Epithelial cell of prostate (primary cell): ENCODE data around the gene KIRREL2.
"Not testable (repeated sequence)": the region's sequence is repeated elsewhere in the genome, so short reads cannot be mapped to it uniquely, and the experiment has no call there.

Experiments used
- DNase-seq: peaks from one replicate; pipeline ENCODE4 v3.0.0-alpha.2; 2011; ENCODE audit warnings: low read depth, low spot score
- H3K27ac ChIP-seq: fragments of 450-650 bp; 2 replicates; pipeline ENCODE4 v1.5.1; 2017; ENCODE audit warnings: mild to moderate bottlenecking

Gene KIRREL2

DNA sequence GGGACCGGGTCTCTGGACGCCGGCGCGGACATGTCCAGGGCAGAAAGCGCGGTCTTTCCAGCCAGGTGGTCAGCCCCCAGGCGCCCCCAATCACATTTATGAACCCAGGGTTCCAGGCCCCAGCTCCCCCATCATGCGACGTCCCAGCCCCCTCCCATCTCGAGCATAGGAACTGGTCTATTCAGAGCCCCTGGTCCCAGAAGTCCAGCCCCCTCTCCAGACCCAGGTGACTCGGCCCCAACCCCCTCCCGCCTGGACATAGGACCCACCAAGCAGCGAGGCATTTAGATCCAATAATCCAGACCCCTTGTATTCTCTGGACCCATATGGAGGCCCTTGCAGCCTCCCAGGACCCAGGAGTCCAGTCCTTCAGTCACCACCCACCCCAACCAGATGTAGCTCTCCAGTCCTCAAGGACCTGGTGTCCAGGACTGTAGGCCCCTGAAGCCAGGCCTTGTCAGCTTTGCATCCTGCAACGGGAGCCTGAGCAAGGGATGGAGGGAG is 12.2 kb downstream of the KIRREL2 start:
- no peak for DNase-seq
- no peak overlapping the region for H3K27ac ChIP-seq

DNA sequence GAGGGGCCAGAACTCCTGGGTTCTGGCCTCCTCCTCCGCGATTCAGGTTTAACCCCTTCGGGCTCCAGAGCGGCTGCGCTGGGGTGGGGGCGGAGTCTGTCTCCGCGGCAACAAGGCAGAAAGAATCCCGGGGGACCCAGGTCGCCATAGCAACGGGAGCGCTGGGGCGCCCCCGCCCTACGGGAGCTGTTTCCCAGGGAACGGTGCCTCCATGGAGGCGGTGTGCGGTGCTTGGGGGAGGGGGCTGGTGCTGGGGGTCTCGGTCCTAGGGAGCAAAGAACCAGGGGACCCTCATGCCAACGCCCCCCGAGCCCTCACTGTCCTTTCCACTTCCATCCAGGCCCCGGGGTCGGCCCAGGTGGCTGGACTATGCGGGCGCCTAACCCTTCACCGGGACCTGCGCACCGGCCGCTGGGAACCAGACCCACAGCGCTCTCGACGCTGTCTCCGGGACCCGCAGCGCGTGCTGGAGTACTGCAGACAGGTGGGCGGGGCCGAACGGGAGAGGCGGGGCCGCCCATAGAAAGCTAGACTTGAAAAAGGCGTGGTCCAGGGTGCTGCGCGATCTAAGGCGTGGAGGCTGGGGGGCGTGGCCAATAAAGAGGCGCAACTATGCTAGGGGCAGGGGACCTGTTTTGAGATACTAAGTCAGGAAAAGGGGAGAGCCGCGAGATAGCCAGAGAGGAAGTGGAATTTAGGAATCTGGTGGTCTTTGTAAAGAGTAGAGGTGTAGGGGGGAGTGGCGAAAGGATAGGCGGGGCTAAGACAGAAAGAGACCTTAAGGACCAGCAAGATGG is 12.8 kb downstream of the KIRREL2 start:
- H3K27ac ChIP-seq, result no peak overlapping the region
- DNase-seq, result peak; percentile 20

DNA sequence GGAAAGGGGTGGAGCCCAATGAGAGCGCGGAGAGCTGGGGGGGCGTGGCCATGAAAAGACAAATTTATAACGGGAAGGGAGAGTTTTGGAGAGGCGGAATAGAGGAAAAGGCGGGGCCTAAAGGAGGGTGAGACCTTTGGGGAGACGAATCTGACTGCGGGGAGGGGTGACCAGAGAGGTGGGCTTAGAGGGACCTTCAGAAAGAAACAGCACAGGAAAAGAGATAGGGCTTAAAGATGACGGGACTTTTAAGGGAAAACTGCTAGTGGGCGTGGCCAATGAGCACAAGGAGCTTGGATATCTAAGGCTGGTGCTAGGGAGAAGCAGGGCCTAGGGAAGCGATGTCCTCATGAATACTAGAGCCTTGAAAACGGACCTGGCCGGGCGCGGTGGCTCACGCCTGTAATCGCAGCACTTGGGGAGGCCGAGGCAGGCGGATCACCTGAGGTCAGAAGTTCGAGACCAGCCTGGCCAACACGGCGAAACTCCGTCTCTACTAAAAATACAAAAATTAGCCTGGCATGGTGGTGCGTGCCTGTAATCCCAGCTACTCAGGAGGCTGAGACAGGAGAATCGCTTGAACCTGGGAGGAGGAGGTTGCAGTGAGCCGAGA is 13.5 kb downstream of the KIRREL2 start:
- not testable (repeated sequence) for H3K27ac ChIP-seq, DNase-seq

DNA sequence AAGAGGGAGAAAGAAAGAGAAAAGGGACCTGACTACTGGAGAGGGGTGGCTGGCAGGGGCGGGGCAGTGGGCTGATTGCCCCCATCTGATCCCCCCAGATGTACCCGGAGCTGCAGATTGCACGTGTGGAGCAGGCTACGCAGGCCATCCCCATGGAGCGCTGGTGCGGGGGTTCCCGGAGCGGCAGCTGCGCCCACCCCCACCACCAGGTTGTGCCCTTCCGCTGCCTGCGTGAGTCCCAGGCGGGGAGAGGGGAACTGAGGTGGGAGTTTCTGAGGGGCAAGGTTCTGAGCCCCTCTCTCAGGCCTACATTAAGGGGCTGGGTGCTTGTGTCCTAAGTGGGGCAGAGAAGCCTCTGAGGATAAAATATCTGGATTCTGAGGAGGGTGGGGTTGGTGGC is 14.1 kb downstream of the KIRREL2 start:
- H3K27ac ChIP-seq, result no peak overlapping the region
- no peak for DNase-seq

DNA sequence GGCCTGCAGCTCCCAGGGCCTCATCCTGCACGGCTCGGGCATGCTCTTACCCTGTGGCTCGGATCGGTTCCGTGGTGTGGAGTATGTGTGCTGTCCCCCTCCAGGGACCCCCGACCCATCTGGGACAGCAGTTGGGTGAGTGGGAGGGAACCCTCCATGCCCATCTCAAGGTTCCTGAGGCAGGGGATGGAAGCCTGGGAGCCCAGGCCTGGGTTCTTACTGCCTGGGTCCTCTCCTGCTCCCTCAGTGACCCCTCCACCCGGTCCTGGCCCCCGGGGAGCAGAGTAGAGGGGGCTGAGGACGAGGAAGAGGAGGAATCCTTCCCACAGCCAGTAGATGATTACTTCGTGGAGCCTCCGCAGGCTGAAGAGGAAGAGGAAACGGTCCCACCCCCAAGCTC is 14.9 kb downstream of the KIRREL2 start:
- H3K27ac ChIP-seq, result no peak overlapping the region
- no peak for DNase-seq

DNA sequence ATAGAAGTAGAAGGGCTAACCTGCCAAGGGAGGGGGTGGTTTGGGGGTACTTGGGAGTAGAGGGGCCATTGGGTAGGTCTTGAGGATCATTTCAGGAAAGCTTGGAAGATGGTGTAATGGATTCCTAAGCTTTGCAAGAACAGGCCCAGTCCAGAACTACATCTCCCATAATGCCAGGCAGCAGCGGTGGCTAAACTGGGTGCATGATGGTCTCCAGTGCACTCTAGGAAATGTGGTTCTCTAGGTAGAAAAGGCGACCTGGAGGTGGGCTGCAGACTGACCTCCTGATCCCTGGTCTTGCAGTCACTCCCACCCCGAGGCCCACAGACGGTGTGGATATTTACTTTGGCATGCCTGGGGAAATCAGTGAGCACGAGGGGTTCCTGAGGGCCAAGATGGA is 15.5 kb downstream of the KIRREL2 start:
- H3K27ac ChIP-seq, result no peak overlapping the region

DNA sequence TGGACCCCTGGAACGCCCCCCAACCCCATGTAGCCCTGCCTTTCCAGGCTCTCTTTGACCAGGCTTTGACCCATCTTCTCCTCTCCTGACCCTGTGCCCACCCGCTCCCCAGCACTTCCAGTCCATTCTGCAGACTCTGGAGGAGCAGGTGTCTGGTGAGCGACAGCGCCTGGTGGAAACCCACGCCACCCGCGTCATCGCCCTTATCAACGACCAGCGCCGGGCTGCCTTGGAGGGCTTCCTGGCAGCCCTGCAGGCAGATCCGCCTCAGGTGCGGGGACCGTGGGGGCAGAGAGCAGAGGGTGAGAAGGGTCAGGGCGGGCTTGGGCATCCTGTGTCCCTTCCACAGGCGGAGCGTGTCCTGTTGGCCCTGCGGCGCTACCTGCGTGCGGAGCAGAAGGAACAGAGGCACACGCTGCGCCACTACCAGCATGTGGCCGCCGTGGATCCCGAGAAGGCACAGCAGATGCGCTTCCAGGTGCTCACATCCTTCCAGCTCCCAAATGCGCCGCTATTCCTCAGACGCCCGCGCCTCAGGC is 17.8 kb downstream of the KIRREL2 start:
- no peak for DNase-seq
- H3K27ac ChIP-seq, result no peak overlapping the region

More for the DNA sequence above, 15.5 kb downstream of the KIRREL2 start:
- no peak for DNase-seq

DNA sequence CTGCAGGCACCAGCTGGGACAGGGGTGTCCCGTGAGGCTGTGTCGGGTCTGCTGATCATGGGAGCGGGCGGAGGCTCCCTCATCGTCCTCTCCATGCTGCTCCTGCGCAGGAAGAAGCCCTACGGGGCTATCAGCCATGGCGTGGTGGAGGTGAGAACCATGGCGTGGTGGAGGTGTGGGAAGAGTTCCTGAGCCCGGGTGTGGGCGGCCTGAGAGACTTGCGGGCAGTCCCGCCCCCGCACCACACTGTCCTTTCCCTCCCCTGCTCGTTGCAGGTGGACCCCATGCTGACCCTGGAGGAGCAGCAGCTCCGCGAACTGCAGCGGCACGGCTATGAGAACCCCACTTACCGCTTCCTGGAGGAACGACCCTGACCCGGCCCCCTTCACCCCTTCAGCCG is 22.4 kb downstream of the KIRREL2 start:
- no peak for DNase-seq
- H3K27ac ChIP-seq, result no peak overlapping the region

DNA sequence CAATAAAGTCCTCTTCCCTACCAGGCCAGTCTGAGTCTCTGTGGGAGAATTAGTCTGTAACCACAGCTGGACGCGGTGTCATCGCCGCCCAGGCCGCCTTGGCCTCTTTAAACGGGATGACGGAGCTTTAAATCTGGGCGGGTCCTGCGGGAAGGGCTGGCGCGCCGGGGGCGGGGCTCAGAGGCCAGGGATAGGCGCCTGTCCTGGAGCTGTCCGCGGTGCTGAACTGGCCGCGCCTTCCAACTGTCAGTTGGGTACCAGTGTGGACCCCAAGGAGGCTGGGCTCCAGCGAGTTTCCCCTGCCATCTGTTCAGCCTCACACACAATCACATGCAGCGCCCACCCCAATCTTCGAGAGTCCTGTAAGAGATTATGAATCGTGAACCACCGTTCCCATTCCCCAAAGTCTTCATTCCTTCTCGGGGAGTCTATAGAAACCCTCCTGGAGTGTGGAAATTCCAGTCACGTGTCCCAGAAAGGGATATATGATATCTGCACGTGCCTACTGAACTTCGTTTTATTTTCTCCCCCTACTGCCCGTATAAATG is 23.1 kb downstream of the KIRREL2 start:
- H3K27ac ChIP-seq, result no peak overlapping the region
- peak; percentile 59 for DNase-seq

DNA sequence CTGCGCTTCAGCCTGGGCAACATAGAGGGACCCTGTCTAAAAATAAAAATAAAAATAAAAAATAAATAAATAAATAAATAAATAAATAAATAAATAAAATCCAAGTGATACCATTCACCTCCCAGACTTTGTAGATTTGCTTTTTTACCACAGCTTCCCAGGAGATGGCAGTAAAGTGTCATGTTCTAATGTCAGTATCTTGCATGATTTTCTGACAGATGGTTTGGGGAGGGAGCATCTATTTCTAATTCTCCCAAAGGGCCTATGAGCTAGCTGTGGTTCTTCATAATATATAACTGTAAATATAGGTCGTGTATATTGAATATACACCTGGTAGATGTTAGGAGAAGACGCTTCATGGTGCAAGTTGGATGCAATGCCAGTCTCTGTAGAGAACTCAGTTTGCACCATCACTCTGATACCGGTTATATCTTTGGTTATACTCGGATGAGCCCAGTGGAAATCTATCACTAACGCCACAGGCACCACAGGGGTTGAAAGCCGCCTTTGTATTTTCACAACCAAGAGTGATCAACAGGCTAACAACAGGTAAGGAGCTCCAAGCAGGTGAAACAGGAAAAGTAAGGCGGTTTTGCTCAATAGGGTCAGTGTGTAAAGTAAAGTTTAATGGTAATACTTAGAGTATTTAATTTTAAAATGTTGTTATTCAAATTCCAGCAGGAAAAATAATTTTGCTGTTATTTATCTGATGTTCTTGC is 25.6 kb downstream of the KIRREL2 start:
- DNase-seq, result peak; percentile 27
- no peak overlapping the region for H3K27ac ChIP-seq

DNA sequence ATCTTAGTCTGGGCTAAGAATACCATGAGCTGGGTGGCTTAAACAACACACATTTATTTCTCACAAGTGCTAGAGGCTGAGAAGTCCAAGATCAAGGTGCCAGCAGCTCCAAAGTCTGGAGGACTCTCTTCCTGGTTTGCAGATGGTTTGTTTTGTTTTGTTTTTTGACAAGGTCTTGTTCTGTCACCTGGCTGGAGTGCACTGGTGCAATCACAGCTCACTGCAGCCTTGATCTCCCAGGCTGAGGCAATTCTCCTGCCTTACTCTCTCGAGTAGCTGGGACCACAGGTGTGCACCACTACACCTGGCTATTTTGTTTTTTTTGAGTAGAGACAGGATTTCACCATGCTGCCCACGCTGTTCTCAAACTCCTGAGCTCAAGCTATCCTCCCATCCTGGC is 27.2 kb downstream of the KIRREL2 start:
- DNase-seq, result no peak

DNA sequence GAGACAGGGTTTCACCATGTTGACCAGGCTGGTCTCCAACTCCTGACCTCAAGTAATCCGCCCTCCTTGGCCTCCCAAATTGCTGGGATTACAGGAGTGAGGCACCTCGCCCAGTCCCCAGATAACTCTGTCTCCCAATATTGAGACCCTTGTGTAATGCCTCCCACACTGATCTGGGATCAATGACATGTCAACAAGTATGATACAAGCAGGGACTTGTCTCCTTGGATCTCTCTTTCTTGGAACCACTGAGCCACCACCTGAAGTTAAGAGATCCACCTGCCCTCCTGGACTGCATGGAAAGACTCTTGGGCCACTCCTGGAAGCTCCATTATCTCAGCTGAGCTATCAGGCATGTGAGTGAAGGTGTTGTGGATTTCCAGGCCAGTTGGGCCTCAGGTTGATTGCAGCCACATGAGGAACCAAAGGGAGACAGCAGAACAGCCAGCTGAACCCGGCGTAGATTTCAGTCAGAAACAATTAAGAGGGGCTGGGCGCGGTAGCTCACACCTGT is 28.6 kb downstream of the KIRREL2 start:
- H3K27ac ChIP-seq, result no peak overlapping the region
- DNase-seq, result no peak

More for the DNA sequence above, 27.2 kb downstream of the KIRREL2 start:
- no peak overlapping the region for H3K27ac ChIP-seq

DNA sequence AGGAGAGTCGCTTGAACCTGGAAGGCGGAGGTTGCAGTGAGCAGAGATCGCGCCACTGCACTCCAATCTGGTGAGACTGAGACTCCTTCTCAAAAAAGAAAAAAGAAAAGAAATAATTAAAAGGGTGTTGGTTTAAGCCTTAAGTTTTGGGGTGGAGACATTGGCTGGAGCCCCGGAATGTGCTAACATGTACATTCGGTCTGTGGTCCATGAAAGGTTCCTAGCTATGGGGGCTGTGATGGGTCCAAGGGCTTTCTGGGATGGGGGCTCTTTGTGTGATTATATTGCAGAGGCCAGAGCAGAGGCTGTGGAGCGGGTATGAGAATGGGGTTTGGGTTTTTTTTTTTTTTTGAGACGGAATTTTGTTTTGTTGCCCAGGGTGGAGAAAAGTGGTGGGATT is 29.2 kb downstream of the KIRREL2 start:
- no peak overlapping the region for H3K27ac ChIP-seq
- no peak for DNase-seq

DNA sequence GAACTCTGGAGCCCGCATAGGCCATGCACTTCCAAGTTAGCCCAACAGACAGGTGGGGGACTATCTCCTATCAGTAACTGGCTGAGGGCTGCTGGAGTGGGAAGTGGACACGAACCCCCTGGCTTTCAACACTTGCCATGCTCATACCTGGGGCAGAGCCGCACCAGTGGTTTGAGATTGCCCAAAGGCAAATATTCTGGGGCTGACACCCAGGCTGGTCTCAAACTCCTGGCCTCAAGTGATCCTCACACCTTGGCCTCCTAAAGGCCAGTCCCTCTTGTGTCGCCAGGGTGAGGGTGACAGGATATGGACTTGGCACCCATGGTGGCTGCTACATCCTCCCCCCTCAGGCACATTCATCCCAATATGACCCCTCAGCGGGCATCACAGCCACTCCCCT is 30.5 kb downstream of the KIRREL2 start:
- no peak overlapping the region for H3K27ac ChIP-seq
- no peak for DNase-seq

DNA sequence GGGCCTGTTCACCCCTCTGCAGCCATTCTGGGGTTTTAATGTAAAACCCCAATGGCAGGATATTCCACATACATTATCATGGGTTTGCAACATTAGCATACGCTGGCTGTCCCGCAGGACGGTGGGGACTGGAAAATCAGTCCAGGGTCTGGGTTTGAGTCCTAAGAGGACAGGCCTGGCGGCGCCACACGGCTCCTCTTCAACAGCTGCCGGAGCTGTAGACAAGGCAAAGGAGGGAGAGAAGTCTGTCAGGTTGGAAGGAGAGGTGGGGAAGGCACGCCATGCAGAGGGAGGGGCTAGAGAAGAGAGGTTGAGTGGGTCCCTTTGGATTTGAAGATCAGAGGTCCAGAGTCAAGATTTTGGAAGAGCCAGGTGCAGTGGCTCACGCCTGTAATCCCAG is 31.7 kb downstream of the KIRREL2 start:
- no peak overlapping the region for H3K27ac ChIP-seq

DNA sequence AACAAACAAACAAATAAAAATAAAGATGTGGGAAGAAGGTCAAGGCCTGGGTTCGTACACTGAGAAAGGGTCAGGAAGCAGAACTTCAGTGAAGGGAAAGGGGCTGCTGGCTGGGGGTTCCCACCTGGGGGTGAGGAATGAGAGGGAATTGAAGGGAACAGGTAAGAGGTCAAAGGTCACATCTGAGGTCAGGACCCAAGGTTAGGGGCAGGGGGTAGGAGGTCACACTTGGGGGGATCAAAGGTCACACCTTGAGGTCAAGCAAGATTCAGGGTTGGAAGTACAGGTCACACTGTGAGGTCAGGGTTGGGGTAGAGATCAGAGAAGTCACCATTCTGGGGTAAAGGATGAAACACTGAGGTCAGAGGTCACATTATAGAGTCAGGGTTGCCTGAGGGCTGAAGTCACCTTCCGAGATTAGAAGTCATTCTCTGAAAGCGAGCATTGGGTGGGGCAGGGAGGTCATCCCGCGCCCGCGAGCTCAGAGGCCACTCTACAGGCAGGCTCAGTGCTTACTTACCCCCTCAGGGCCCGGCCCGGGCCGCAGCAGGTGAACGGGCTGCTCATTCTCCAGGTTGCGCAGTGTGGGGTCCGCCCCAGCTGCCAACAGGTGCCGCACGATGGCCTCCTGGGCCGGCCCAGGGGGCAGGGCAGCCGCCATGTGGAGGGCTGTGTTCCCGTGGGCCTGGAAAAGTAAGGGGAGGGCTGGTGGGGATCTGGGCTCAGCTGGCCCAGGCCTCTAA is 32.8 kb downstream of the KIRREL2 start:
- H3K27ac ChIP-seq, result no peak overlapping the region
- no peak for DNase-seq

More for the DNA sequence above, 31.7 kb downstream of the KIRREL2 start:
- no peak for DNase-seq

DNA sequence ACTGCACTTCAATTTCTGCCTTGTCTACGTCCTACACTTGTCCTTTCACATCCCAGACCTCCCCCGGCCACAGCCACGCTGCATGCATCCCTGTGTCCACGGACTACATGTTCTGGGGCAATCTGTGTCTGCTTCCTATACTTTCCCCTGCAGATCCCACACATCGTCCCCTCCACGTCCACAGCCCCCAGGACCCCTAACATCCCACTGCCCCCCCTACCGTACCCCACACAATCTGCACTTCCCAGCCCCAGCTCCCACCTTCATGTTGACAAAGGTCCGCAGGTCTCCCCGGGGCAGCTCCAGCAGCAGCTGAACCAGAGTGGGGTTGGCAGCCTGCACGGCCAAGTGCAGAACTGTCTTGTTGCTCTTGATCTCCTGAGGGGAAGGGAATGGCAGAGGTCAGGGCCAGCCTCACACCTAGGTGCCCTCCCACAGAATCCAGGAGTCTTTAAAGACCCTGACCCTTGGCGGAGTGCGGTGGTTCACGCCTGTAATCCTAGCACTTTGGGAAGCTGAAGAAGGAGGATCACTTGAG is 33.5 kb downstream of the KIRREL2 start:
- no peak overlapping the region for H3K27ac ChIP-seq
- no peak for DNase-seq

DNA sequence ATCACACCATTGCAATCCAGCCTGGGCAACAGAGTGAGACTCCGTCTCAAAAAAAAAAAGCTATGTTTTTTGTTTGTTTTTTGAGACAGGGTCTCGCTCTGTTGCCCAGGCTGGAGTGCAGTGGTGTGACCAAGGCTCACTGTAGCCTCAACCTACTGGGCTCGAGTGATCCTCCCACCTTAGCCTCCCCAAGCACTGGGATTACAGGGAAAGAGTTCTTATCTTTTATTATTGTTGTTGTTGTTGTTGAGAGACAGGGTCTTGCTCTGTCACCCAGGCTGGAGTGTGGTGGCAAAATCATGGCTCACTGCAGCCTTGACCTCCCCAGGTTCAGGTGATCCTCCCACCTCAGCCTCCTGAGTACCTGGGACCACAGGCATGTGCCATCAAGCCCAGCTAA is 35.1 kb downstream of the KIRREL2 start:
- not testable (repeated sequence) for H3K27ac ChIP-seq, DNase-seq

DNA sequence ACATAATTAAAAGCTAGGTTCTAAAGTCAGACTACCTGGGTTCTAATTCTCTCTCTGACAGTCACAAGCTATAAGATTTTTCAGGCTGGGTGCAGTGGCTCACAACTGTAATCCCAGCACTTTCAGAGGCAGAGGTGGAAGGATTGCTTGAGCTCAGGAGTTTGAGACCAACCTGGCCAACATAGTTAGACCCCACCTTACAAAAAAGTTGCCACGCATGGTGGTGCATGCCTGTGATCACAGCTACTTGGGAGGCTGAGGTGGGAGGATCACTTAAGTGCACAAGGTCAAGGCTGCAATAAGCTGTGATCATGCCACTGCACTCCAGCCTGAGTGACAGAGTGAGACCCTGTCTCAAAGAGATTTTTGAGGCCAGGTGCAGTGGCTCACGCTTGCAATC is 37.6 kb downstream of the KIRREL2 start:
- H3K27ac ChIP-seq, result no peak overlapping the region
- no peak for DNase-seq
